IPS-18c (cell line): ENCODE measurements around the gene ACACB.

Source experiments
- H3K4me3 ChIP-seq: 2 replicates; pipeline ENCODE4 v1.7.0; 2013; ENCODE audit warnings: low read depth, mild to moderate bottlenecking, low read length, moderate library complexity; ENCODE audit not compliant: insufficient read depth
- H3K9me3 ChIP-seq: one replicate; pipeline ENCODE4 v1.6.1; 2013; ENCODE audit warnings: mild to moderate bottlenecking, low read length, moderate library complexity; ENCODE audit not compliant: control insufficient read depth, insufficient read depth

The ACACB gene

GRCh38 chr12:109269428-109269827 is 153.0 kb downstream of the ACACB start:
- no peak overlapping the region for H3K4me3 ChIP-seq

GRCh38 chr12:109270494-109270893 is 154.1 kb downstream of the ACACB start:
- Histone ChIP-seq H3K4me3 (no peak overlapping the region), H3K9me3 (no peaks in the 10 kb centered on the region)

More at GRCh38 chr12:109269428-109269827, 153.0 kb downstream of the ACACB start:
- H3K9me3 ChIP-seq, result no peaks in the 10 kb centered on the region

- no peaks in the 10 kb centered on the region for H3K9me3 ChIP-seq
Measured at GRCh38 chr12:109271418-109271817, 155.0 kb downstream of the ACACB start.

GRCh38 chr12:109273354-109273753 is 157.0 kb downstream of the ACACB start:
- Histone ChIP-seq H3K4me3 (no peak overlapping the region), H3K9me3 (no peaks in the 10 kb centered on the region)

More at GRCh38 chr12:109271418-109271817, 155.0 kb downstream of the ACACB start:
- H3K4me3 ChIP-seq, result no peak overlapping the region

- H3K4me3 ChIP-seq, result no peak overlapping the region
- no peaks in the 10 kb centered on the region for H3K9me3 ChIP-seq
Measured at GRCh38 chr12:109274381-109274780, 158.0 kb downstream of the ACACB start.

GRCh38 chr12:109275173-109275572 is 158.8 kb downstream of the ACACB start:
- no peak overlapping the region for H3K4me3 ChIP-seq
- no peaks in the 10 kb centered on the region for H3K9me3 ChIP-seq

GRCh38 chr12:109276160-109276559 is 159.8 kb downstream of the ACACB start:
- H3K4me3 ChIP-seq, result no peak overlapping the region
- no peaks in the 10 kb centered on the region for H3K9me3 ChIP-seq

GRCh38 chr12:109277255-109277898 is 161.0 kb downstream of the ACACB start:
- no peak overlapping the region for H3K4me3 ChIP-seq
- H3K9me3 ChIP-seq, result no peaks in the 10 kb centered on the region

- Histone ChIP-seq H3K4me3 (no peak overlapping the region), H3K9me3 (no peaks in the 10 kb centered on the region)
Measured at GRCh38 chr12:109277899-109278762, 161.7 kb downstream of the ACACB start.

- no peak overlapping the region for H3K4me3 ChIP-seq
- no peaks in the 10 kb centered on the region for H3K9me3 ChIP-seq
Measured at GRCh38 chr12:109278912-109279311, 162.5 kb downstream of the ACACB start.

- Histone ChIP-seq H3K9me3 (no peaks in the 10 kb centered on the region), H3K4me3 (no peak overlapping the region)
Measured at GRCh38 chr12:109279525-109279924, 163.1 kb downstream of the ACACB start.

GRCh38 chr12:109281452-109281851 is 165.1 kb downstream of the ACACB start:
- no peak overlapping the region for H3K4me3 ChIP-seq
- no peaks in the 10 kb centered on the region for H3K9me3 ChIP-seq

- Histone ChIP-seq H3K9me3 (no peaks in the 10 kb centered on the region), H3K4me3 (no peak overlapping the region)
Measured at GRCh38 chr12:109284392-109284791, 168.0 kb downstream of the ACACB start.

GRCh38 chr12:109286252-109286651 is 169.9 kb downstream of the ACACB start:
- Histone ChIP-seq H3K9me3 (peaks cover 2% of the 10 kb centered on the region), H3K4me3 (no peak overlapping the region)

- Histone ChIP-seq H3K9me3 (peaks cover 2% of the 10 kb centered on the region), H3K4me3 (no peak overlapping the region)
Measured at GRCh38 chr12:109286652-109287051, 170.3 kb downstream of the ACACB start.

GRCh38 chr12:109287181-109287580 is 170.8 kb downstream of the ACACB start:
- Histone ChIP-seq H3K4me3 (no peak overlapping the region), H3K9me3 (peaks cover 2% of the 10 kb centered on the region)

GRCh38 chr12:109287811-109288469 is 171.6 kb downstream of the ACACB start:
- Histone ChIP-seq H3K9me3 (peaks cover 2% of the 10 kb centered on the region), H3K4me3 (no peak overlapping the region)

GRCh38 chr12:109288571-109288970 is 172.2 kb downstream of the ACACB start:
- H3K4me3 ChIP-seq, result no peak overlapping the region
- peaks cover 2% of the 10 kb centered on the region for H3K9me3 ChIP-seq
